OCI-LY1 (cell line): ENCODE measurements around the gene GSK3B.

Experiments
- H2AFZ ChIP-seq: fragments of 200-600 bp; sonication (generic), shearing (Covaris generic); 2 replicates; pipeline ENCODE4 v1.6.0; 2014; ENCODE audit warnings: antibody characterized with exemption, mild to moderate bottlenecking, low read length
- H3F3A ChIP-seq: fragments of 200-600 bp; sonication (generic), shearing (Covaris generic); 2 replicates; pipeline ENCODE4 v1.6.0; 2014; ENCODE audit warnings: mild to moderate bottlenecking, antibody characterized with exemption, low read length, moderate library complexity; ENCODE audit not compliant: insufficient read depth
- H3K27ac ChIP-seq: fragments of 200-600 bp; sonication (generic); 2 replicates; pipeline ENCODE4 v1.5.1; 2014; ENCODE audit warnings: low read length, mixed run types, mild to moderate bottlenecking, low read depth; ENCODE audit not compliant: poor library complexity, severe bottlenecking
- H3K27me3 ChIP-seq: fragments of 200-600 bp; sonication (generic); 2 replicates; pipeline ENCODE4 v1.6.0; 2014; ENCODE audit warnings: antibody characterized with exemption, mild to moderate bottlenecking, low read length, moderate library complexity; ENCODE audit not compliant: insufficient read depth
- H3K36me3 ChIP-seq: fragments of 200-600 bp; sonication (generic); 2 replicates; pipeline ENCODE4 v1.6.1; 2014; ENCODE audit warnings: mild to moderate bottlenecking, antibody characterized with exemption, low read length, moderate library complexity, mixed read lengths; ENCODE audit not compliant: insufficient read depth
- H3K4me1 ChIP-seq: fragments of 200-600 bp; sonication (generic); 2 replicates; pipeline ENCODE4 v1.5.1; 2014; ENCODE audit warnings: mild to moderate bottlenecking, low read length, moderate library complexity; ENCODE audit not compliant: insufficient read depth, severe bottlenecking
- H3K4me2 ChIP-seq: fragments of 200-600 bp; sonication (generic), shearing (Covaris generic); 2 replicates; pipeline ENCODE4 v1.6.1; 2014; ENCODE audit warnings: low read length
- H3K4me3 ChIP-seq: fragments of 200-600 bp; sonication (generic); 2 replicates; pipeline ENCODE4 v1.5.1; 2014; ENCODE audit warnings: low read length, low read depth, mild to moderate bottlenecking, mixed read lengths; ENCODE audit not compliant: poor library complexity, severe bottlenecking
- H3K79me2 ChIP-seq: fragments of 200-600 bp; shearing (Covaris generic); 2 replicates; pipeline ENCODE4 v1.6.1; 2016; ENCODE audit warnings: mixed run types, low read length, mixed read lengths; ENCODE audit not compliant: insufficient read depth
- H3K9ac ChIP-seq: fragments of 200-600 bp; sonication (generic), shearing (Covaris generic); 2 replicates; pipeline ENCODE4 v1.6.1; 2014; ENCODE audit warnings: mild to moderate bottlenecking, low read length, mixed read lengths
- H3K9me2 ChIP-seq: fragments of 200-600 bp; sonication (generic), shearing (Covaris generic); 2 replicates; pipeline ENCODE4 v1.6.1; 2014; ENCODE audit warnings: low read depth, mild to moderate bottlenecking, low read length, mixed read lengths
- H3K9me3 ChIP-seq: fragments of 200-600 bp; shearing (Covaris generic); 2 replicates; pipeline ENCODE4 v1.6.1; 2014; ENCODE audit warnings: low read length, mixed read lengths
- H4K20me1 ChIP-seq: fragments of 200-600 bp; sonication (generic), shearing (Covaris generic); 2 replicates; pipeline ENCODE4 v1.6.0; 2016; ENCODE audit warnings: mild to moderate bottlenecking, low read length; ENCODE audit not compliant: insufficient read depth
- CTCF ChIP-seq: fragments of 200-600 bp; sonication (generic), shearing (Covaris generic); IDR thresholded peaks from 2 replicates; pipeline ENCODE4 v1.5.1; 2017; ENCODE audit warnings: mild to moderate bottlenecking, antibody characterized with exemption, low read length, moderate library complexity, mixed read lengths
- EZH2 ChIP-seq: fragments of 200-600 bp; sonication (generic), shearing (Covaris generic); IDR thresholded peaks from 2 replicates; pipeline ENCODE4 v1.8.0; 2017; ENCODE audit warnings: borderline replicate concordance, mixed run types, mild to moderate bottlenecking, antibody characterized with exemption, low read length, moderate library complexity, mixed read lengths

The GSK3B gene

GRCh38 chr3:120102674-120103073 lies 8.4 kb upstream of the GSK3B start:
- H4K20me1 ChIP-seq, result no peaks in the 10 kb centered on the region
- H2AFZ ChIP-seq, result no peak overlapping the region
- H3K27me3 ChIP-seq, result no peaks in the 10 kb centered on the region
- no peaks in the 10 kb centered on the region for H3F3A ChIP-seq
- no peaks in the 10 kb centered on the region for H3K9me2 ChIP-seq
- H3K4me3 ChIP-seq, result no peak overlapping the region
- no peak overlapping the region for H3K27ac ChIP-seq
- TF ChIP-seq CTCF, result no peak
- no peak for TF ChIP-seq EZH2
- no peaks in the 10 kb centered on the region for H3K4me1 ChIP-seq
- no peak overlapping the region for H3K9ac ChIP-seq
- H3K9me3 ChIP-seq, result no peaks in the 10 kb centered on the region
- H3K36me3 ChIP-seq, result peaks cover 8% of the 10 kb centered on the region; the same call in 1 of the 2 replicates
- no peak overlapping the region for H3K4me2 ChIP-seq
- H3K79me2 ChIP-seq, result no peaks in the 10 kb centered on the region

GRCh38 chr3:120102232-120102631 lies 8.0 kb upstream of the GSK3B start:
- Histone ChIP-seq H3K27ac (no peak overlapping the region), H3K4me1 (peaks cover 2% of the 10 kb centered on the region), H3K4me3 (no peak overlapping the region), H3K9me2 (no peaks in the 10 kb centered on the region), H3K9me3 (no peaks in the 10 kb centered on the region), H3K36me3 (peaks cover 8% of the 10 kb centered on the region; the same call in 1 of the 2 replicates), H3K27me3 (no peaks in the 10 kb centered on the region), H3F3A (no peaks in the 10 kb centered on the region), H2AFZ (no peak overlapping the region), H3K4me2 (no peak overlapping the region), H3K9ac (no peak overlapping the region), H4K20me1 (no peaks in the 10 kb centered on the region), H3K79me2 (0 out of 2 replicates have a peak, but pooled peaks cover 1% of the 10 kb centered on the region)
- TF ChIP-seq EZH2 (no peak), CTCF (no peak)

- no peaks in the 10 kb centered on the region for H3F3A ChIP-seq
- H3K4me1 ChIP-seq, result peaks cover 8% of the 10 kb centered on the region
- H3K9me2 ChIP-seq, result no peaks in the 10 kb centered on the region
- no peak overlapping the region for H3K4me3 ChIP-seq
- H3K9ac ChIP-seq, result no peak overlapping the region
- H3K9me3 ChIP-seq, result no peaks in the 10 kb centered on the region
- no peak overlapping the region for H2AFZ ChIP-seq
- H3K36me3 ChIP-seq, result peaks cover 8% of the 10 kb centered on the region; the same call in 1 of the 2 replicates
- H4K20me1 ChIP-seq, result no peaks in the 10 kb centered on the region
- no peak for TF ChIP-seq CTCF
- no peak for TF ChIP-seq EZH2
- no peak overlapping the region for H3K27ac ChIP-seq
- H3K79me2 ChIP-seq, result 0 out of 2 replicates have a peak, but pooled peaks cover 3% of the 10 kb centered on the region
- no peaks in the 10 kb centered on the region for H3K27me3 ChIP-seq
- no peak overlapping the region for H3K4me2 ChIP-seq
Observed at GRCh38 chr3:120101624-120102023, 7.4 kb upstream of the GSK3B start.
